Measurements from ENCODE around the gene ELAVL1.
A peak's percentile ranks its signal among the peaks of the same experiment; 100 is the strongest.

The ELAVL1 gene

GRCh38 chr19:8020681-8021080, 15.2 kb upstream of the ELAVL1 start:
- DNase-seq (ENCODE audit: low spot score): no peak

DNA sequence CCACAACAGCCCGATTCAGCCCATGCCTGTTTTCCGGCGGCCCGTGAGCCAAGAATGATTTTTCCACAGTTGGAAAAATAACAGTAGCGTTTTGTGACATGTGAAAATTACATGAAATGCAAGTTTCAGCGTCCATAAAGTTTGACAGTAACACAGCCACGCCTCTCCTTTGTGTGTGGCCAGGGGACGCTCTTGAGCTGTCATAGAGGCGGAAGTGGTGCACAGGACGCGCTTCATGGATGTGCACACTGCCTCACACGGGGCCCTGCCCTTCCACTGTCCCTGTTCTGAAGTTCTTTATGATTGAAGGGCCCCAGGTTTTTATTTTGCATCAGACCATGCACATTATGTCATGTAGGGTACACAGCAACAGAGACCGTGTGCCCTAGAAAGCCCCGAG, 12.4 kb upstream of the ELAVL1 start:
- DNase-seq (ENCODE audit: low spot score): no peak

DNA sequence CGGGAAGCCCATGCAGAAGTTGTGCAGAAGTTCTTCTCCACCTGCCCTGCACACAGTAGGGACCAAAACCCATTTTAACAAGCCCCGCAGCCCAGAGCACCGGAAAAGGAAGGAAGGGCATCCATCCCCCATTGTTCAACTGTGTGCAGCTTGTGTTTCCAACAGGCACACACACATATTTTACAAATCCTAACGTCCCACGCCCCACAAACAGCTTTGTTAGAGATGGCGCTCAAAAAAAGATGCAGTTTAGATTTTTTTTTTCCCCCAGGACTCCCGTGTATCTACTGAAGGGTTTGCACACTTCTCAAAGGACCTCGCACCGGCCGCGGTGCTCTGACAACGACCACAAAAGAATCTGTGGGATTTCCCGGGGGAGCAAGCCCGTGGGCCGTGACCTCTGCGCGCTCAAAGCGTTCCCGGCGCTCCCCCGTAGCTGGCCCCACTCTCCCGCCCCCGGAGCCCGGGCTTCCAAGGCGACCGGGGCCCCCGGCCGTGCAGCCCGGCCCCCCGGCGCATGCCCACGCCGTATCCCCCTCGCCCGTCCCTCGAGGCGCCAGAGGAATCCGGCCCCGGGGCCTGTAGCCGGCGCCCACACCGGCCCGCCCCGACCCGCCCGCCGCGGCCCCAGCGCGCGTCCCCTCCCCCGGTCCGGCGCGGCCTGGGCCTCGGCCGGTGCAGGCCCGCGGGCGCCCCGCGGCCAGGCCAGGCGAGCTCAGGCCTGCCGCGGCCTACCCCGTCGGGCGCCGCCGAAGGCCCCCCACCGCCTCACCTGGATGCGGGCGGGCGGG, 523 bp downstream of the ELAVL1 start:
- DNase-seq (ENCODE audit: low spot score): no peak

DNA sequence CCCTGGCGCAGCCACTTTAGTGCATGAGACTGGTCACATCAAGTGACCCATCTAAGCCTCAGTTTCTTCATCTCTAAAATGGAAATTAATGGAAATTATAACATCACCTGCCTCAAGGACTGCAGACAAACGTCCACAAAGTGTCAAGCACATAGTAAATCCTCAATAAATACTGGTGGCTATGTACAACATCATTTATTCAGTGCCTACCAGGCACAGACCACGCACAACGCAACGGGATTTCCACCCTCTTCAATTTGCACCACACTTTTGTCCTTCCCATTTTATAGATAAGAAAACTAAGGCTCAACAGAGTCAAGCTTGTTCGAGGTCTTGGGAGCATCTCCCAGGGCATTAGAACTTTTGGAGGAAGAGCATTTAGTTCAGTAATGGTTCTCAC, 1.4 kb downstream of the ELAVL1 start:
- DNase-seq (ENCODE audit: low spot score): no peak

DNA sequence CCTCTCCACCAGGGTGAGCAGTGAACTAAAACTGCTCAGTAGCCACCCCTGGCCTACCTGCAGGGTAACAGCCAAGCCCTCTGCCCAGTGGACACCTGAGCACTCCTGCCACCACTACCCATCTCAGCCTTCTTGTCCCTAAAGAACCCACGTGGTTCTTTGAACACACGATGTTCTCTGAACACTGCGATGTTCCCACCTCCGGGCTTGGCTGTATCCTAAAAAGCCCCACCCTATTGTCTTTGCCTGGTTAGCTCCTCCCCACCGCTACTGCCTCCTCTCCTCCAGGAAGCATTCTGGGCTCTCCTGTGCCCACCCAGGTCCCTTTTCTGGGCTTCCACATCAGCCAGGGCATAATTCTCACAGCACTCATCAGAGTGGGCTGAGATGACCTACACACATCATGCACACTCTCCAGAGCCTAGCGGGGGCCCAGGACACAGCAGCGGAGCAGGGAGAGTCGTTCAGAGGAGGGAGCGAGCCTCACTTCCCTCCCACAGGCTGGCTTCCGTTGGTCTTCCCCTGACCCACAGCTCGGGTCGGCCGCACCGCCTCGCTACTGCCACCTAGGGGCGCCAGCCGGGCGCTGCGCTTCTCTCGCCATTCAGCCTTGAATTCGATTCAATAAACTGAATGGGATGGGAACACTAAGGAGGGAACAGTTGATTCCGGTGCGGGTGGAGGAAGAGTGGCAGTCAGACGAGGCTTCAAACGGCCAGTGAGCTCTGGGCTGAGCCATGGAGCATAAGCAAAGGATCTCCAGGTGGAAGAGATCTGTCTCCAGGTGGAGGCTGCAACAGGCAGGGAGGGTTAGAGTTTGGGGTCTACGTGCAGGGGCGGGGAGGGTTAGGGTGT, 3.2 kb downstream of the ELAVL1 start:
- DNase-seq (ENCODE audit: low spot score): peak; percentile 88

DNA sequence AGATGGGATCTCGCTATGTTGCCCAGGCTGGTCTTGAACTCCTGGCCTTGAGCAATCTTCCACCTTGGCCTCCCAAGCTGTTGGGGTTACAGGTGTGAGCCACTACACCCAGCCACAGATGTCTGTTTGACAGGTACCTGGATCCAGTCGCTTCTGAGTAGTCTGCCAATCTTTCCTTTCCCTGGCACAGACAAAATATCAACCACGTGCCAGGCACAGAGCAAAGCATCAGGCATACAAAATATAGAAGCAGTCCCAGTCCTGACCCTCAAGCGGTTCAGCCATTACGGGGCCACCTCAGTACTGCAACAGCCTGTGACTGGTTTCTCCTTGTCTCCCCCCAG, 3.8 kb downstream of the ELAVL1 start:
- DNase-seq (ENCODE audit: low spot score): no peak

GRCh38 chr19:8000298-8001038, 5.0 kb downstream of the ELAVL1 start:
- DNase-seq (ENCODE audit: low spot score): no peak

- DNase-seq (ENCODE audit: low spot score): no peak
Measured at GRCh38 chr19:7999376-7999775, 6.1 kb downstream of the ELAVL1 start.

DNA sequence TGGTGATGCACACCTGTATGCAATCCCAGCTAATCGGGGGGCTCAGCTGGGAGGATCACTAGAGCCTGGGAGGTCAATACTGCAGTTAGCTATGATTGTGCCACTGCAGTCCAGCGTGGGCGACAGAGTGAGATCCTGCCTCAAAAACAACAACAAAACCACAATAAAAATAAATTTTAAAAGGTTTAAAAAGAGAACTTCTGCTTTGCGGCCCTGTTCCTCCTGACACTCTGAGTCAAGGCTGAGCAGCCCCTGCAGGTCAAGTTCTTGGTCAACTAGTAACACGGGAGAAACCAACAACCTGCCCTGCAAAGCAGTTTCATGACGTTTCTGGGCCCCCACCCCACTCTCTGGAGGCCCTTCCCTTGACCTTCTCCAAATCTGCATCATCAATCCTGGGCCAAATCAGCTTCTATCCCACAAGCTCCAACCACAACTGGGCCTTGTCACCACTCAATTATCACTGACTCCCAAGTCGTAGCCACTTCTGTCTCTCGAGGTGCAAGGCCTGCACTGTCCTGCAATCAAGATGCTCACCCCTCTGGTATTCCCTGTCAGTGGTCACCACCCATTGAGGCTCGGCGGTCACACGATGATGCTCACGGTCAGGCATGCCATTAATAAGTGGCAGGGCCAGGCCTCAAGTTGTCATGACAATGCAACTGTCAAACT, 7.5 kb downstream of the ELAVL1 start:
- DNase-seq (ENCODE audit: low spot score): peak; percentile 62

- no peak for DNase-seq (ENCODE audit: low spot score)
Measured at GRCh38 chr19:7996883-7997282, 8.6 kb downstream of the ELAVL1 start.

- peak; percentile 51 for DNase-seq (ENCODE audit: low spot score)
Measured at GRCh38 chr19:7995810-7996158, 9.7 kb downstream of the ELAVL1 start.

- DNase-seq (ENCODE audit: low spot score): no peak
Measured at GRCh38 chr19:7994928-7995809, 10.3 kb downstream of the ELAVL1 start.

- DNase-seq (ENCODE audit: low spot score): no peak
Measured at GRCh38 chr19:7994114-7994513, 11.3 kb downstream of the ELAVL1 start.

DNA sequence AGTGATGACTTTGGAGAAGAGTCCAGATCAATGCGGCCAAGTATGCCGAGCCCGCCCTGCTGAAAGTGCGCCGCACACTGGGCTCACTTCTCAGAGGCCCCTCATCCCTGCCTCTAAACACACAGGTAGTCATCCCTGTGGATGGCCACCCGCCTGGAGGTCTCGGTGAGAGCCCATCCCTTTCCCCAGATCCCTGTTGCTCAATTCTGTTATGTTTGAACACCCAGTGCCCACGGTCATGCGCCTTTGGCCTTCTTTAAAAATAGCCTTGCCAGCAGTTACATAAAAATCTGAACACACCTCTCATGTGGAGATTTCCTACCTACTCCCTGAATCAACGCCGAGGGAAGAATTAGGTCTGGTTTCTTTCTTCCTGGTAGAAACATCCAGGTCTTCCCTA, 11.9 kb downstream of the ELAVL1 start:
- no peak for DNase-seq (ENCODE audit: low spot score)

DNA sequence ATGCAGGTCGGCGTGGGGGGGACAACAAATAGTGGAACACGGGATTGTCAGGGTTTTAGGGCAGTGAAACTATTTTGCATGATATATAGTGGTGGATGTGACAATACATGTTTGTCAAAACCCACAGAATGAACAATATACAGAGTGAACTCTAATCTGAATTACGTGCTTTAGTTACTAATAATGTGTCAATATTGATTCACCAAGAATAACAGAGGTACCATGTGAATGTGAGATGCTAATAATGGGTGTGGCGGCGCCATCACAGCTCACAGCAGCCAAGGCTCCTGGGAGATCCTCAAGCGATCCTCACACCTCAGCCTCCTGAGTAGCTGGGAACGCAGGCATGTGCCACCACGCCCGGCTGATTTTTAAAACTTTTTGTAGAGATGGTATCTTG, 12.9 kb downstream of the ELAVL1 start:
- DNase-seq (ENCODE audit: low spot score): no peak

DNA sequence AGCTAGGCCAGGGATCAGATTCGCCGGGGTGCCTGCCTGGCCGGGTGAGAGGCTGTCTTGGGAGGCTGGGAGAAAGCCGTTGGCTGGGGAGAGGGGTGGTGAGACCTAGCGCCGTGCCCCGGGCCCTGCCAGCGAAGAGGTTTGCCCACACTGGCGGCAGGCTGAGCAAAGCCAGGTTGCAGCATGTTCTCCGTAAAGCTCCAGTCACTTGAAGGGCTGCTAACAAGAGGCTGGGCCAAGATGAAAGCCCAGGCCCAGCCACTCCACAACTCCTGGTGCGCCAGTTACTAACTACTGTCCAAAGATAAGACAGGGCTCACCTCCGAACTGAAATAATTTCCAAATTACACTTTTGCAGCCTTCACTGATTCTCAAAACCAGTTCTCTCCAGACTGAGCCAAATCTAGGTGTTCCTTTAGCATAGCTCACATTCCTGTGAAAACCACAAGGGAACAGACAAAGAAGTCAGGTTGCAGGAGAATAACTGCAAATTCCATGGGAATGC, 16.3 kb downstream of the ELAVL1 start:
- peak; percentile 79 for DNase-seq (ENCODE audit: low spot score)

- DNase-seq (ENCODE audit: low spot score): peak; percentile 73
Measured at GRCh38 chr19:7988307-7988706, 17.1 kb downstream of the ELAVL1 start.

GRCh38 chr19:7987114-7987768, 18.2 kb downstream of the ELAVL1 start:
- peak; percentile 40 for DNase-seq (ENCODE audit: low spot score)

DNA sequence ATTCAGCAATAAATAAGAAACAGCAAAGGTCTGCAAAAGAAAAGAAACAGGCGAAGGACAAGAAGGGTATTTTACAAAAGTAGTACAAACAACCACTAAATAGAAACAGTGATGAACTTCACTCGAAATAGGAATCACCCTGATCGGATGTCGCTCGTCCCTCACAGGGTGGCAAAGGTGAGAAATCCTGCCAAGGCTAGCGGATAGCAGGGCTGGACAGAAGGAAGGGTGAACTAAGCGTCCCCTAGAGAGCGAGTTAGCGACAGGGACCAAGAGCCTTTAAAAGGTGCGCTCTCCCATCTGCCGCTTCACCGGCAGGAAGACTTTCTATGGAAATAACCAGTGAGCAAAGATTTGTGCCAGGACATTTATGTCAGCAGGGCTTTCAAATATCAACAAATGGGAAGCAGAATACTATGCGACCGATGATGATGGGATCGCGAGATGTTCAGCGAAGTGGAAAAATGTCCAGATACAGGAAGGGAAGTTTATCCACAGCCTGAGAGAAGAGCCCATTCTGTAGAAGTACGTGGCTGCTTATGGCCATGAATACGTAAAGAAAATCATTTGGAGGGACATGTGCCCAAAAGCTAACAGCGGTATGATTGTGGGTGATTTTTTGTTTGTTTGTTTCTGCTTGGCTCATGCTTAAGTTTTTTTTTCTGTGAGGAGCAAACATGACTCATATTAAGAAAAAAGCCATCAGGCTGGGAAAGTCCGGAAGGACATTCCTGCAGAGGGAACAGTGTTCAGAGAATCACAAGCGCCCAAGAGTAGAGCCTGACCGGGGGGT, 18.9 kb downstream of the ELAVL1 start:
- peak; percentile 74 for DNase-seq (ENCODE audit: low spot score)

GRCh38 chr19:7985481-7985911, 19.9 kb downstream of the ELAVL1 start:
- DNase-seq (ENCODE audit: low spot score): no peak

All from kidney tubule cell (primary cell).